Trophoblast cell (in vitro differentiated cells and primary cell): ENCODE measurements around the gene ERICH6B.

ENCODE experiments used
- DNase-seq, 2 donors: peaks; one replicate each; pipeline ENCODE4 v3.0.0-alpha.2; 2016
- H2AFZ ChIP-seq: 2 replicates; pipeline ENCODE4 v1.6.1; 2013; ENCODE audit warnings: low read length, moderate library complexity, mild to moderate bottlenecking; ENCODE audit not compliant: insufficient read depth, poor library complexity
- H2AK5ac ChIP-seq: 2 replicates; pipeline ENCODE4 v1.6.1; 2013; ENCODE audit warnings: mild to moderate bottlenecking, low read length
- H2BK120ac ChIP-seq: 2 replicates; pipeline ENCODE4 v1.6.1; 2013; ENCODE audit warnings: low read length, mild to moderate bottlenecking, moderate library complexity; ENCODE audit not compliant: insufficient read depth, poor library complexity
- H2BK12ac ChIP-seq: 2 replicates; pipeline ENCODE4 v1.6.1; 2013; ENCODE audit warnings: mild to moderate bottlenecking, low read length, moderate library complexity
- H2BK5ac ChIP-seq: 2 replicates; pipeline ENCODE4 v1.6.1; 2013; ENCODE audit warnings: low read length, low read depth, moderate library complexity, mild to moderate bottlenecking; ENCODE audit not compliant: poor library complexity
- H3K14ac ChIP-seq: 2 replicates; pipeline ENCODE4 v1.6.1; 2013; ENCODE audit warnings: mild to moderate bottlenecking, low read length
- H3K18ac ChIP-seq: 2 replicates; pipeline ENCODE4 v1.6.1; 2013; ENCODE audit warnings: mild to moderate bottlenecking, low read length
- H3K23ac ChIP-seq: 2 replicates; pipeline ENCODE4 v1.6.1; 2013; ENCODE audit warnings: low read length
- H3K27ac ChIP-seq: 2 replicates; pipeline ENCODE4 v1.5.1; 2013; ENCODE audit warnings: low read depth, mild to moderate bottlenecking, inconsistent platforms, low read length, moderate library complexity
- H3K27me3 ChIP-seq: 2 replicates; pipeline ENCODE4 v1.6.1; 2013; ENCODE audit warnings: inconsistent platforms, mild to moderate bottlenecking, low read length, moderate library complexity; ENCODE audit not compliant: insufficient read depth
- H3K36me3 ChIP-seq, 2 experiments: 1 replicate in 1 of 2; 2 replicates in 1 of 2; pipeline ENCODE4 v1.6.1; 2013; ENCODE audit warnings: low read length in 2 of 2, mild to moderate bottlenecking in 2 of 2, moderate library complexity in 1 of 2; ENCODE audit not compliant: insufficient read depth in 2 of 2, control insufficient read depth in 1 of 2
- H3K4ac ChIP-seq: 2 replicates; pipeline ENCODE4 v1.6.1; 2013; ENCODE audit warnings: low read depth, mild to moderate bottlenecking, low read length, moderate library complexity
- H3K4me1 ChIP-seq, 2 experiments: 1 replicate in 1 of 2; 2 replicates in 1 of 2; pipeline ENCODE4 v1.6.1; 2013; ENCODE audit warnings: low read length in 2 of 2, mild to moderate bottlenecking in 2 of 2, moderate library complexity in 1 of 2; ENCODE audit not compliant: insufficient read depth in 2 of 2, control insufficient read depth in 1 of 2
- H3K4me2 ChIP-seq: 2 replicates; pipeline ENCODE4 v1.6.1; 2013; ENCODE audit warnings: inconsistent platforms, mild to moderate bottlenecking, low read length, moderate library complexity
- H3K4me3 ChIP-seq: 2 replicates; pipeline ENCODE4 v1.5.1; 2013; ENCODE audit warnings: mild to moderate bottlenecking, low read depth, low read length, inconsistent platforms
- H3K79me1 ChIP-seq: one replicate; pipeline ENCODE4 v1.6.1; 2013; ENCODE audit warnings: low read length
- H3K79me2 ChIP-seq: 2 replicates; pipeline ENCODE4 v1.6.1; 2013; ENCODE audit warnings: low read length, mild to moderate bottlenecking; ENCODE audit not compliant: control insufficient read depth, insufficient read depth, poor library complexity
- H3K9ac ChIP-seq: 2 replicates; pipeline ENCODE4 v1.6.1; 2013; ENCODE audit warnings: mild to moderate bottlenecking, low read length
- H3K9me3 ChIP-seq: 2 replicates; pipeline ENCODE4 v1.6.1; 2013; ENCODE audit warnings: low read depth, mild to moderate bottlenecking, control low read depth, inconsistent platforms, low read length; ENCODE audit not compliant: insufficient read depth
- H4K12ac ChIP-seq: 2 replicates; pipeline ENCODE4 v1.6.1; 2013; ENCODE audit warnings: low read depth, mild to moderate bottlenecking, low read length, moderate library complexity
- H4K8ac ChIP-seq: 2 replicates; pipeline ENCODE4 v1.6.1; 2013; ENCODE audit warnings: low read depth, mild to moderate bottlenecking, low read length, moderate library complexity
- H4K91ac ChIP-seq: one replicate; pipeline ENCODE4 v1.6.1; 2013; ENCODE audit warnings: low read depth, mild to moderate bottlenecking, low read length, moderate library complexity
- WGBS: extraction: QIAGEN DNeasy Blood & Tissue Kit; methylation state at CpG from one replicate; pipeline ENCODE4 v1.1.7; 2013; ENCODE audit warnings: missing lambda C conversion rate; ENCODE audit not compliant: insufficient read length, insufficient coverage; ENCODE audit errors: extremely low coverage; 5-methylcytosine and 5-hydroxymethylcytosine counted together

Gene ERICH6B

DNA sequence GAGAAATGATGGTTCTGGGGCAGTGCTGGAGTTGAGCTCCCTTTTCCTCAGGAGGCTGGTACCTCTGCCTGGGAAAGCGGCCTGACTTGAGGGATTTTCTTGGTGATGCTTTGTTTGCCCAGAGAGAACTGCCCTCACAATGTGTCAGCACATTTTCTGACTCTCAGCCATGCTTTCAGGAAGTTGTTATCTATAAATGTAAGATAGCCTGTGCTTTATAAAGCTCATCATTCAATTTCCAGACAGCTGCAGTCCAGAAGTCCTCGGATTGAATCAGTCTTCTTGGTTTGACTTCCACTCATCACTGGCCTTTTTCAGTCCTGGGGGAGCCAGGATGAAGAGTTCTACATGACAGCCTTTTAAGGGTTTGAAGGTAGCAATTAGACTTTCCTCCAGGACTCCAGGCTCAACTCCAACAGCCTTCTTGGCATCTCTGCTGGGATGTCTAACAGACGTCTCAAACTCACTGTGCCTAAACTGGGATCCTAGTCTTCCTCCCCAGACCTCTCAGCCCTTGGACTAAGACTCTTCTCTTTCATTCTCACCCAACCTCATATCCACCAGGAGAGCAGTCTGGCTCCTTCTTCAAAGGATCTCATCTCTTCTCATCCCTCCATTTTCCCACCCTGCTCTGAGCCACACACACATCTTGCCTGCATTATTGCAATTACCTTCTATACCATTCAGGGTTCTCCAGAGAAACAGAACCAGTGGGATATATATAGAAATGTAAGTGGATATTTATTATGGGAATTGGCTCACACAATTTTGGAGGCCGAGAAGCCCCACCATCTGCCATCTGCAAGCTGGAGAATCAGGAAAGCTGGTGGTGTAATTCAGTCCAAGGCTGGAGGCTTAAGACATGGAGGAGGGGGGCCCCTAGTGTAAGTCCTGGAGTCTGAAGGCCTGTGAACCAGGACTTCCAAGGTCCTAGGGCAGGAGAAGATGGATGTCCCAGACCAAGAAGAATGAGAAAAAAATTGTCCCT lies 13.1 kb downstream of the ERICH6B start:
- no peaks in the 10 kb centered on the region for H3K79me2 ChIP-seq
- no peak overlapping the region for H2BK12ac ChIP-seq
- no peak overlapping the region for H2BK5ac ChIP-seq
- H3K9ac ChIP-seq: no peak overlapping the region
- no peak overlapping the region for H3K4me3 ChIP-seq
- no peak overlapping the region for H4K12ac ChIP-seq
- H3K79me1 ChIP-seq: no peaks in the 10 kb centered on the region
- no peaks in the 10 kb centered on the region for H3K36me3 ChIP-seq
- H3K23ac ChIP-seq: no peak overlapping the region
- H3K4ac ChIP-seq: no peak overlapping the region
- H3K27ac ChIP-seq: no peak overlapping the region
- no peak overlapping the region for H2BK120ac ChIP-seq
- H2AFZ ChIP-seq: no peak overlapping the region
- H4K8ac ChIP-seq: no peak overlapping the region
- peaks cover 3% of the 10 kb centered on the region for H3K9me3 ChIP-seq
- no peaks in the 10 kb centered on the region for H3K27me3 ChIP-seq
- H3K18ac ChIP-seq: no peak overlapping the region
- no peaks in the 10 kb centered on the region for H3K4me1 ChIP-seq
- H3K4me2 ChIP-seq: no peak overlapping the region
- no peak overlapping the region for H3K14ac ChIP-seq
- WGBS: no CpG with 5 or more reads among the region's 4 CpGs
- no peak for DNase-seq
- no peak overlapping the region for H4K91ac ChIP-seq
- H2AK5ac ChIP-seq: no peak overlapping the region

DNA sequence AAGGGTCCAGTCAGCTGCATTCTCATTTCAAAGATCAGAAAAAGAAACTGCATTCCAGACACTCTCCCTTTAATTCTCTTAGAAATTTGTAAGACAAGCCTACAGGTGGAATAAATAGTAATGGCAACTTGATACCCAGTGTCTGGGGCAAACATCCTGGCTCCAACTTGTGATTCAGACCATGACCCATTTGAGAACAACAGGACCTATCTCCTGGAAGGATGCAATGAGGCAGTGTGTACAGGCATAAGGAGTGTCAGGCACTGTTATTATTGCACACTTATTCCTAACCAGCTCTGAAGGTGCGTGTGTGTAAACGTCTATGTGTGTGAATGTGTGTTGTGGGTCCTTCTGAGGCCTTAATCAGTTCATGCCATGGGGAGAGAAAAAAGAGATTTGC lies 13.9 kb downstream of the ERICH6B start:
- H3K4ac ChIP-seq: no peak overlapping the region
- no peaks in the 10 kb centered on the region for H3K36me3 ChIP-seq
- H3K4me2 ChIP-seq: no peak overlapping the region
- H2AFZ ChIP-seq: no peak overlapping the region
- WGBS: no CpG with 5 or more reads among the region's 2 CpGs
- no peak overlapping the region for H3K14ac ChIP-seq
- H2BK5ac ChIP-seq: no peak overlapping the region
- H2AK5ac ChIP-seq: no peak overlapping the region
- H4K8ac ChIP-seq: no peak overlapping the region
- H3K27me3 ChIP-seq: no peaks in the 10 kb centered on the region
- H4K12ac ChIP-seq: no peak overlapping the region
- no peak overlapping the region for H2BK120ac ChIP-seq
- DNase-seq: no peak
- no peak overlapping the region for H3K23ac ChIP-seq
- no peaks in the 10 kb centered on the region for H3K79me2 ChIP-seq
- H4K91ac ChIP-seq: no peak overlapping the region
- H3K4me3 ChIP-seq: no peak overlapping the region
- H2BK12ac ChIP-seq: no peak overlapping the region
- H3K18ac ChIP-seq: no peak overlapping the region
- H3K27ac ChIP-seq: no peak overlapping the region
- H3K9me3 ChIP-seq: peaks cover 3% of the 10 kb centered on the region
- no peak overlapping the region for H3K9ac ChIP-seq
- H3K79me1 ChIP-seq: no peaks in the 10 kb centered on the region
- H3K4me1 ChIP-seq: no peaks in the 10 kb centered on the region

GRCh38 chr13:45598597-45598996 lies 16.9 kb downstream of the ERICH6B start:
- Histone ChIP-seq H2AFZ (no peak overlapping the region), H3K18ac (no peak overlapping the region), H3K9me3 (no peaks in the 10 kb centered on the region), H3K79me1 (no peaks in the 10 kb centered on the region), H3K4me1 (no peaks in the 10 kb centered on the region), H3K23ac (no peak overlapping the region), H2AK5ac (no peak overlapping the region), H4K8ac (no peak overlapping the region), H3K14ac (no peak overlapping the region), H3K4me3 (no peak overlapping the region), H3K9ac (no peak overlapping the region), H2BK120ac (no peak overlapping the region), H3K79me2 (no peaks in the 10 kb centered on the region), H3K4me2 (no peak overlapping the region), H2BK12ac (no peak overlapping the region), H4K91ac (no peak overlapping the region), H3K36me3 (no peaks in the 10 kb centered on the region), H4K12ac (no peak overlapping the region), H3K27ac (no peak overlapping the region), H3K27me3 (no peaks in the 10 kb centered on the region), H2BK5ac (no peak overlapping the region), H3K4ac (no peak overlapping the region)
- WGBS: no CpG with 5 or more reads among the region's 4 CpGs
- DNase-seq: no peak

- Histone ChIP-seq H3K4ac (no peak overlapping the region), H2BK12ac (no peak overlapping the region), H3K4me3 (no peak overlapping the region), H3K27me3 (no peaks in the 10 kb centered on the region), H3K36me3 (no peaks in the 10 kb centered on the region), H3K4me2 (no peak overlapping the region), H2BK5ac (no peak overlapping the region), H3K14ac (no peak overlapping the region), H3K18ac (no peak overlapping the region), H3K79me1 (no peaks in the 10 kb centered on the region), H2AK5ac (no peak overlapping the region), H4K91ac (no peak overlapping the region), H3K9ac (no peak overlapping the region), H4K12ac (no peak overlapping the region), H2BK120ac (no peak overlapping the region), H2AFZ (no peak overlapping the region), H3K23ac (no peak overlapping the region), H3K9me3 (no peaks in the 10 kb centered on the region), H3K27ac (no peak overlapping the region), H4K8ac (no peak overlapping the region), H3K79me2 (no peaks in the 10 kb centered on the region), H3K4me1 (no peaks in the 10 kb centered on the region)
- DNase-seq: no peak
- WGBS: no CpG with 5 or more reads among the region's 2 CpGs
Measured at GRCh38 chr13:45596800-45597475, 18.6 kb downstream of the ERICH6B start.
